H1 (cell line): ENCODE data around the gene TMIGD2. TPM values are rescaled to one million over a fixed set of nuclear protein-coding genes. Genes with fewer than 3 reads are reported as not detected.

Experiments
- CTCF ChIA-PET: fragments of 300-600 bp; sonication (Branson Sonifier 250); formaldehyde crosslinking; loops from one replicate; lab custom pipeline; 2021; ENCODE audit not compliant: partially characterized antibody; lab: Charles Lee
- POLR2A ChIA-PET: fragments of 300-600 bp; sonication (Branson Sonifier 250); formaldehyde crosslinking; loops from one replicate; lab custom pipeline; 2021; ENCODE audit warnings: inconsistent platforms; ENCODE audit not compliant: partially characterized antibody; lab: Charles Lee
- DNase-seq, 2 experiments: peaks; one replicate each; pipeline versions ENCODE4 v3.0.0 to v3.0.0-alpha.2; 2010 to 2022; ENCODE audit warnings: low spot score in 2 of 2, low read depth in 1 of 2, mixed read lengths in 1 of 2
- FAIRE-seq: peaks from 2 replicates; lab custom pipeline; 2011; peaks lifted over from hg19 to GRCh38; lab: Jason Lieb, UNC
- H2AFZ ChIP-seq: 2 replicates; pipeline ENCODE4 v1.8.1; 2012; ENCODE audit warnings: low read length, inconsistent platforms
- H2AK5ac ChIP-seq: 2 replicates; pipeline ENCODE4 v1.6.1; 2013; ENCODE audit warnings: low read depth, low read length
- H2BK120ac ChIP-seq: replicated peaks from 2 replicates; pipeline ENCODE3; 2013; ENCODE audit warnings: low read depth, low read length, inconsistent platforms
- H2BK12ac ChIP-seq: 2 replicates; pipeline ENCODE4 v1.6.1; 2013; ENCODE audit warnings: low read depth, low read length
- H2BK15ac ChIP-seq: 2 replicates; pipeline ENCODE4 v1.6.1; 2013; ENCODE audit warnings: low read length
- H2BK20ac ChIP-seq: 2 replicates; pipeline ENCODE4 v1.6.1; 2013; ENCODE audit warnings: low read length
- H2BK5ac ChIP-seq: 2 replicates; pipeline ENCODE4 v1.6.1; 2013; ENCODE audit warnings: low read depth, low read length
- H3K14ac ChIP-seq: 2 replicates; pipeline ENCODE4 v1.6.1; 2013; ENCODE audit warnings: inconsistent platforms; ENCODE audit not compliant: insufficient read length
- H3K18ac ChIP-seq: 2 replicates; pipeline ENCODE4 v1.6.1; 2013; ENCODE audit warnings: low read length; ENCODE audit errors: extremely low read depth
- H3K23ac ChIP-seq: 2 replicates; pipeline ENCODE4 v1.6.1; 2013; ENCODE audit warnings: inconsistent platforms; ENCODE audit not compliant: insufficient read length
- H3K23me2 ChIP-seq: 2 replicates; pipeline ENCODE4 v1.6.1; 2013; ENCODE audit warnings: low read depth, low read length
- H3K27ac ChIP-seq: 2 replicates; pipeline ENCODE4 v1.6.1; 2011; ENCODE audit warnings: low read depth, low read length, inconsistent platforms
- H3K27me3 ChIP-seq, 4 experiments: replicated peaks in 1 of 4; 1 replicate in 1 of 4; 2 replicates in 3 of 4; pipeline versions ENCODE4 v1.6.1 to v1.8.1; 2011 to 2013; ENCODE audit warnings: low read length in 3 of 4, mild to moderate bottlenecking in 3 of 4, inconsistent platforms in 2 of 4, mixed read lengths in 2 of 4, moderate library complexity in 1 of 4; ENCODE audit not compliant: control insufficient read depth in 3 of 4, insufficient read depth in 3 of 4; ENCODE audit errors: extremely low read depth in 1 of 4
- H3K36me3 ChIP-seq, 4 experiments: 2 replicates each; pipeline versions ENCODE4 v1.6.1 to v1.8.1; 2011 to 2013; ENCODE audit warnings: mild to moderate bottlenecking in 4 of 4, low read length in 3 of 4, moderate library complexity in 2 of 4, control low read depth in 1 of 4, inconsistent platforms in 1 of 4; ENCODE audit not compliant: insufficient read depth in 4 of 4, control insufficient read depth in 2 of 4
- H3K4ac ChIP-seq: replicated peaks from 2 replicates; pipeline ENCODE3; 2013; ENCODE audit warnings: low read length, low read depth, mixed read lengths, inconsistent platforms; ENCODE audit not compliant: insufficient read length
- H3K4me1 ChIP-seq, 4 experiments: replicated peaks in 1 of 4; 1 replicate in 1 of 4; 2 replicates in 3 of 4; pipeline versions ENCODE4 v1.6.1 to v1.8.1; 2011 to 2013; ENCODE audit warnings: low read length in 3 of 4, inconsistent platforms in 2 of 4, mixed read lengths in 1 of 4; ENCODE audit not compliant: insufficient read depth in 4 of 4, control insufficient read depth in 3 of 4
- H3K4me2 ChIP-seq, 2 experiments: 2 replicates each; pipeline versions ENCODE4 v1.6.1 to v1.8.1; 2011 to 2013; ENCODE audit warnings: low read depth in 2 of 2, low read length in 2 of 2, control low read depth in 1 of 2, inconsistent platforms in 1 of 2, mild to moderate bottlenecking in 1 of 2; ENCODE audit not compliant: insufficient read depth in 1 of 2
- H3K4me3 ChIP-seq, 4 experiments: fragments of 200-600, 300-600 bp in 1 of 4; sonication (generic), shearing (Covaris generic), sonication (Bioruptor Twin) in 1 of 4; 2 replicates each; pipeline versions ENCODE4 v1.5.1 to v1.8.1; 2011 to 2016; ENCODE audit warnings: low read length in 4 of 4, low read depth in 3 of 4, control low read depth in 2 of 4, inconsistent platforms in 2 of 4, mild to moderate bottlenecking in 2 of 4, mixed read lengths in 1 of 4, moderate library complexity in 1 of 4; ENCODE audit not compliant: insufficient read depth in 2 of 4; ENCODE audit errors: extremely low read depth in 1 of 4
- H3K56ac ChIP-seq: replicated peaks from 2 replicates; pipeline ENCODE3; 2013; ENCODE audit warnings: low read depth, mild to moderate bottlenecking, mixed read lengths, low read length, inconsistent platforms; ENCODE audit not compliant: insufficient read length
- H3K79me1 ChIP-seq: 2 replicates; pipeline ENCODE4 v1.6.1; 2013; ENCODE audit warnings: low read depth, low read length, control low read depth
- H3K79me2 ChIP-seq, 2 experiments: 2 replicates each; pipeline versions ENCODE4 v1.6.1 to v1.8.1; 2012 to 2013; ENCODE audit warnings: low read length in 2 of 2, mild to moderate bottlenecking in 2 of 2, inconsistent platforms in 1 of 2; ENCODE audit not compliant: insufficient read depth in 2 of 2, control insufficient read depth in 1 of 2
- H3K9ac ChIP-seq, 4 experiments: replicated peaks in 1 of 4; 1 replicate in 1 of 4; 2 replicates in 3 of 4; pipeline versions ENCODE4 v1.6.1 to v1.8.1; 2011 to 2013; ENCODE audit warnings: low read depth in 3 of 4, low read length in 3 of 4, control low read depth in 2 of 4, mild to moderate bottlenecking in 2 of 4, moderate library complexity in 2 of 4, inconsistent platforms in 1 of 4; ENCODE audit errors: extremely low read depth in 1 of 4
- H3K9me3 ChIP-seq, 2 experiments: 2 replicates each; pipeline versions ENCODE4 v1.6.1 to v1.8.1; 2012 to 2013; ENCODE audit warnings: mild to moderate bottlenecking in 2 of 2, moderate library complexity in 2 of 2, control low read depth in 1 of 2, inconsistent platforms in 1 of 2, low read depth in 1 of 2, low read length in 1 of 2, mixed read lengths in 1 of 2; ENCODE audit not compliant: insufficient read depth in 2 of 2
- H4K20me1 ChIP-seq, 2 experiments: replicated peaks in 1 of 2; 2 replicates each; pipeline versions ENCODE3 to v1.8.1; 2011 to 2013; ENCODE audit warnings: inconsistent platforms in 2 of 2, low read length in 2 of 2, mild to moderate bottlenecking in 1 of 2; ENCODE audit not compliant: insufficient read depth in 2 of 2, control insufficient read depth in 1 of 2
- H4K5ac ChIP-seq: 2 replicates; pipeline ENCODE4 v1.6.1; 2013; ENCODE audit warnings: low read length, low read depth, mixed read lengths, inconsistent platforms; ENCODE audit not compliant: insufficient read length
- H4K8ac ChIP-seq: 2 replicates; pipeline ENCODE4 v1.8.0; 2013; ENCODE audit warnings: mild to moderate bottlenecking, moderate library complexity, low read length, inconsistent platforms; ENCODE audit not compliant: insufficient read depth; ENCODE audit errors: extremely low read depth
- H4K91ac ChIP-seq: replicated peaks from 2 replicates; pipeline ENCODE3; 2013; ENCODE audit warnings: low read length, mixed read lengths, inconsistent platforms; ENCODE audit not compliant: insufficient read length
- ATF3 ChIP-seq: IDR thresholded peaks from 2 replicates; pipeline ENCODE4 v1.6.1; 2011; ENCODE audit warnings: low read depth, mild to moderate bottlenecking, low read length; ENCODE audit not compliant: insufficient read depth
- CHD1 ChIP-seq: IDR thresholded peaks from 2 replicates; pipeline ENCODE4 v1.6.1; 2012; ENCODE audit warnings: low read depth, low read length, improper control_type of control experiment
- HDAC2 ChIP-seq, 2 experiments: fragments of 300-600 bp in 1 of 2; sonication (generic) in 1 of 2; IDR thresholded peaks; 2 replicates each; pipeline ENCODE4 v1.6.1; 2011 to 2012; ENCODE audit warnings: low read depth in 2 of 2, low read length in 2 of 2, mild to moderate bottlenecking in 2 of 2, moderate library complexity in 2 of 2, borderline replicate concordance in 1 of 2, inconsistent platforms in 1 of 2
- KDM1A ChIP-seq: fragments of 200-600, 300-600 bp; sonication (generic); IDR thresholded peaks from 2 replicates; pipeline ENCODE4 v1.7.1; 2016; ENCODE audit warnings: mild to moderate bottlenecking, low read length, borderline replicate concordance
- RFX5 ChIP-seq: IDR thresholded peaks from 2 replicates; pipeline ENCODE4 v1.6.1; 2011; ENCODE audit warnings: low read depth, low read length, improper control_type of control experiment, borderline replicate concordance
- SIX5 ChIP-seq: IDR thresholded peaks from 2 replicates; pipeline ENCODE4 v1.6.1; 2011; ENCODE audit warnings: mild to moderate bottlenecking, low read depth, low read length
- WGBS, 2 experiments: shearing (Covaris generic) in 1 of 2; methylation state at CpG; one replicate each; pipeline versions ENCODE4 v1.1.6 to v1.1.7; 2013 to 2015; ENCODE audit warnings: low lambda C conversion rate in 2 of 2, mixed read lengths in 2 of 2, inconsistent platforms in 1 of 2, low coverage in 1 of 2, missing lambda C conversion rate in 1 of 2; ENCODE audit not compliant: insufficient replicate concordance in 2 of 2, insufficient coverage in 1 of 2, insufficient read length in 1 of 2; ENCODE audit errors: extremely low coverage in 1 of 2, missing lambda C conversion rate in 1 of 2; 5-methylcytosine and 5-hydroxymethylcytosine counted together
- polyA plus RNA-seq, 7 experiments: library from polyadenylated mRNA; depleted of rRNA in 3 of 7; stranded (reverse) in 5 of 7; unstranded in 2 of 7; fragments of >200 nt in 5 of 7; fragments of 200-250 nt in 2 of 7; gene quantifications; 1 replicate in 5 of 7; 2 replicates in 1 of 7; 4 replicates in 1 of 7; pipeline versions ENCODE4 v1.2.1 to v1.2.3, GENCODE V29; 2011 to 2013; ENCODE audit warnings: missing spikeins in 2 of 7, mixed read lengths in 2 of 7
- total RNA-seq: library from RNA; stranded (reverse); fragmentation: NEBNext Ultra II Directional; extraction: Animal tissue kit (Norgen Biotek cat#: 25700); gene quantifications from 2 replicates; pipeline ENCODE4 v1.2.1, GENCODE V29; 2021

The TMIGD2 gene
- total and polyA plus RNA-seq, 2 of the 8 experiments (the other 6 are each of a cell fraction or from before 2014, with no cell fraction given), result 0.39 to 0.41 TPM

- H3K4me2 ChIP-seq, result no peak overlapping the region
- peaks cover 1% of the 10 kb centered on the region; the same call in 1 of the 2 replicates for H3K79me1 ChIP-seq
- no peak overlapping the region for H4K91ac ChIP-seq
- H3K23me2 ChIP-seq, result no peaks in the 10 kb centered on the region; the same call in 1 of the 2 replicates
- H2BK20ac ChIP-seq, result no peak overlapping the region
- no peak for DNase-seq
- CTCF ChIA-PET, result interaction anchor here (0.9 to 1.2 kb wide), 3 partner anchors 19 to 29 kb away, joined by 3 read pairs; no protein-coding TSS in a partner anchor
- peaks cover 0 to 15% (median 1%) of the 10 kb centered on the region in 4 experiments; a peak in 5 of 7 replicates for H3K4me1 ChIP-seq
- POLR2A ChIA-PET, result interaction anchor here (0.6 kb wide), 1 partner anchor 10 kb away, joined by 3 read pairs; no protein-coding TSS in a partner anchor
- H3K18ac ChIP-seq, result no peak overlapping the region
- H2BK5ac ChIP-seq, result no peak overlapping the region
- H3K4ac ChIP-seq, result no peak overlapping the region
- H4K5ac ChIP-seq, result no peak overlapping the region
- H3K23ac ChIP-seq, result no peak overlapping the region
- no peak overlapping the region for H3K4me3 ChIP-seq
- H3K27ac ChIP-seq, result no peak overlapping the region
- no peak overlapping the region for H3K9ac ChIP-seq
- no peaks in the 10 kb centered on the region for H3K79me2 ChIP-seq
- no peaks in the 10 kb centered on the region for H3K9me3 ChIP-seq
- no peak overlapping the region for H2AFZ ChIP-seq
- no peak overlapping the region for H2BK12ac ChIP-seq
- no peaks in the 10 kb centered on the region; a peak in 1 of 8 replicates for H3K36me3 ChIP-seq
- 97% methylated on average over 3 of the region's 3 CpGs; no CpG with 5 or more reads in 1 of the 2 experiments for WGBS, 2 experiments
- FAIRE-seq, result no peak
- no peak overlapping the region for H4K8ac ChIP-seq
- no peaks in the 10 kb centered on the region for H3K27me3 ChIP-seq
- H2AK5ac ChIP-seq, result no peak overlapping the region
- no peak overlapping the region for H3K56ac ChIP-seq
- H4K20me1 ChIP-seq, result peaks cover 0 to under 1% of the 10 kb centered on the region in 2 experiments
- H2BK15ac ChIP-seq, result no peak overlapping the region
- no peak overlapping the region for H3K14ac ChIP-seq
- TF ChIP-seq HDAC2 (IDR thresholded peaks at IDR 0.05; ENCODE audit: borderline replicate concordance in 1 of 2, low read depth in 2 of 2, low read length in 2 of 2) (peak in 1 of 2 experiments; percentile 55; a peak in 1 of 4 replicates), RFX5 (no peak), ATF3 (no peak), SIX5 (no peak), KDM1A (peak; percentile 69; the same call in 1 of the 2 replicates), CHD1 (no peak)
- H2BK120ac ChIP-seq, result no peak overlapping the region
Measured at GRCh38 chr19:4300589-4300988, 1.6 kb downstream of the TMIGD2 start.
